Nephron (organoid): Measurements from ENCODE around the gene SERPINA9.
"Not testable (repeated sequence)": the region's sequence is repeated elsewhere in the genome, so short reads cannot be mapped to it uniquely, and the experiment has no call there.

Experiments used
- H3K27ac Mint-ChIP-seq, 3 experiments: 2 replicates each; pipeline ENCODE4 v1.8.0; 2020; ENCODE audit warnings: mixed read lengths in 3 of 3, mild to moderate bottlenecking in 2 of 3, moderate library complexity in 1 of 3
- H3K27me3 Mint-ChIP-seq: 2 replicates; pipeline ENCODE4 v1.8.0; 2021; ENCODE audit warnings: low read depth, mild to moderate bottlenecking, moderate library complexity, mixed read lengths
- H3K36me3 Mint-ChIP-seq: 2 replicates; pipeline ENCODE4 v1.8.0; 2020; ENCODE audit warnings: low read depth, mixed read lengths
- H3K4me1 Mint-ChIP-seq: 2 replicates; pipeline ENCODE4 v1.8.0; 2020; ENCODE audit warnings: mixed read lengths
- H3K4me3 Mint-ChIP-seq, 3 experiments: 2 replicates each; pipeline ENCODE4 v1.8.0; 2020; ENCODE audit warnings: mild to moderate bottlenecking in 3 of 3, mixed read lengths in 3 of 3, moderate library complexity in 2 of 3
- H3K9me3 Mint-ChIP-seq: 2 replicates; pipeline ENCODE4 v1.8.0; 2020; ENCODE audit warnings: mixed read lengths
- TF ChIP-seq, protein P1 (sequence below), 3 experiments: fragments of 200-600 bp; sonication (generic); IDR thresholded peaks; one replicate each; pipeline ENCODE4 v1.5.0; 2021; ENCODE audit warnings: antibody characterized with exemption in 3 of 3; ENCODE audit not compliant: unreplicated experiment in 3 of 3

SERPINA9 gene

DNA sequence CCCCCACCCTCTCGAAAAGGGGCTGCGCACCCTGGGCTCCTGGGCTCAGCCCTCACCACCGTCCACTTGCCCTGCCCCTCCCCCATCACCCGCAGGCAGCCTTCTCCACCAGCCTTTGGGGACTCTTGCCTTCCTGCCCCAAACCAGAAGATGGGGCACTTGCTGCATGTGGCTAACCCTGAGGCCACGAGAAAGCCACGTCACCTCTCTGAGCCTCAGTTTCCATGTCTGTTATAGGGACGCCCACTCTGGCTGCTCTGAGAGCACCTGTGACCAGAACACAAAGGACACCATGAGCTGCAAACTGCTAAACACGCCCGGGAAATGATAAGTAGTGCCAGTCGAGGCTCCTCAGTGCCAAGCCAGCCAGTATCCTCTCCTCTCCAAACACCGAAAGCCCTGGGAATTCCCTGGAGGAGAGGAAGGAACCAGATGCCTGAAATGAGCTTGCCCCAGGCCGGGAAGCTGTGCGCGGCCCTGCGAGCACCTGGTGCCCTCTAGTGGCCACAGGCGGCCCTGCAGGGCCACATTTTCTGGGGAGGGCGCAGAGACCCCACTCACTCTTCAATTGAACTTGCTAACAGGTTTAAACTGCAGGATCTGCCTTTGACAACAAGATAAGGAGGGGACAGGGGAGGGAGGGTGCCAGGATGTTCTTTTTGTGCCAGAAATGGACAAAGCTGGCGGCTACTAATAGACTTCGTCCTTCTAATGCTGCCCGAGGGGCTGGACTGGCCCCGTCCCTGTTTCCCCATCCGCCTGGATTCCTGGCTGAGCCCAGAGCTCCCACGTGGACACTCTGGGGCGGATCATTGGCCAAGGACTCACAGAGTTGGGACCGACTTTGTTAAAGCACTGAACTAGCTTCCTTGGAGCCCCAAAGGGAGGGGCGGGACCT, 10.2 kb upstream of the SERPINA9 start:
- TF ChIP-seq, protein P1, sequence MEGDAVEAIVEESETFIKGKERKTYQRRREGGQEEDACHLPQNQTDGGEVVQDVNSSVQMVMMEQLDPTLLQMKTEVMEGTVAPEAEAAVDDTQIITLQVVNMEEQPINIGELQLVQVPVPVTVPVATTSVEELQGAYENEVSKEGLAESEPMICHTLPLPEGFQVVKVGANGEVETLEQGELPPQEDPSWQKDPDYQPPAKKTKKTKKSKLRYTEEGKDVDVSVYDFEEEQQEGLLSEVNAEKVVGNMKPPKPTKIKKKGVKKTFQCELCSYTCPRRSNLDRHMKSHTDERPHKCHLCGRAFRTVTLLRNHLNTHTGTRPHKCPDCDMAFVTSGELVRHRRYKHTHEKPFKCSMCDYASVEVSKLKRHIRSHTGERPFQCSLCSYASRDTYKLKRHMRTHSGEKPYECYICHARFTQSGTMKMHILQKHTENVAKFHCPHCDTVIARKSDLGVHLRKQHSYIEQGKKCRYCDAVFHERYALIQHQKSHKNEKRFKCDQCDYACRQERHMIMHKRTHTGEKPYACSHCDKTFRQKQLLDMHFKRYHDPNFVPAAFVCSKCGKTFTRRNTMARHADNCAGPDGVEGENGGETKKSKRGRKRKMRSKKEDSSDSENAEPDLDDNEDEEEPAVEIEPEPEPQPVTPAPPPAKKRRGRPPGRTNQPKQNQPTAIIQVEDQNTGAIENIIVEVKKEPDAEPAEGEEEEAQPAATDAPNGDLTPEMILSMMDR (IDR thresholded peaks at IDR 0.05; ENCODE audit: unreplicated experiment in 3 of 3): peak; percentile 99 to 100 (median 100)
- Mint-ChIP-seq H3K4me3 (peak overlapping the region; percentile 47 to 58 (median 54)), H3K27me3 (peaks cover 35% of the 10 kb centered on the region), H3K36me3 (no peaks in the 10 kb centered on the region), H3K4me1 (peaks cover 5% of the 10 kb centered on the region), H3K9me3 (no peaks in the 10 kb centered on the region), H3K27ac (no peak overlapping the region)

DNA sequence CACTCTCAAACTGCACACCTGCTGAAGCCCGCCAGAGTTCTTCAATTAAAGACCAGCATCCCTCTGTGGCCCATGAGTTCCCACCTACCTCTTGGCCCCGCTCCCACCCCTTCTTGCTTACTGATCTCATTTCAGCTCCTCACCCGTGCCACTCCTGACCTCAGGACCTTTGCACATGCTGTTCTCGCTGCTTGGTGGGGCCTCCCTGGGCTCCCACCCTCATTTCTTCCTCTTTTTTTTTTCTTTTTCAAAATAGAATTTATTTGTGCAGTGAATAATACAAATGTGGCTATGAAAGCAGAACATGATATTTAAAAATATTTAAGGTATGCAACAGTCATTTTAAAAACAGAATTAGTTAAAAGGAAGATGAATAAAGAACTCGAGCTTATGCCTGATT, 8.5 kb upstream of the SERPINA9 start:
- H3K36me3 Mint-ChIP-seq: no peaks in the 10 kb centered on the region
- peaks cover 9% of the 10 kb centered on the region for H3K9me3 Mint-ChIP-seq
- H3K27me3 Mint-ChIP-seq: peaks cover 30% of the 10 kb centered on the region
- no peak overlapping the region for H3K4me3 Mint-ChIP-seq
- H3K27ac Mint-ChIP-seq: no peak overlapping the region
- TF ChIP-seq, protein P1 (IDR thresholded peaks at IDR 0.05; ENCODE audit: unreplicated experiment in 3 of 3): no peak
- H3K4me1 Mint-ChIP-seq: peaks cover 5% of the 10 kb centered on the region

DNA sequence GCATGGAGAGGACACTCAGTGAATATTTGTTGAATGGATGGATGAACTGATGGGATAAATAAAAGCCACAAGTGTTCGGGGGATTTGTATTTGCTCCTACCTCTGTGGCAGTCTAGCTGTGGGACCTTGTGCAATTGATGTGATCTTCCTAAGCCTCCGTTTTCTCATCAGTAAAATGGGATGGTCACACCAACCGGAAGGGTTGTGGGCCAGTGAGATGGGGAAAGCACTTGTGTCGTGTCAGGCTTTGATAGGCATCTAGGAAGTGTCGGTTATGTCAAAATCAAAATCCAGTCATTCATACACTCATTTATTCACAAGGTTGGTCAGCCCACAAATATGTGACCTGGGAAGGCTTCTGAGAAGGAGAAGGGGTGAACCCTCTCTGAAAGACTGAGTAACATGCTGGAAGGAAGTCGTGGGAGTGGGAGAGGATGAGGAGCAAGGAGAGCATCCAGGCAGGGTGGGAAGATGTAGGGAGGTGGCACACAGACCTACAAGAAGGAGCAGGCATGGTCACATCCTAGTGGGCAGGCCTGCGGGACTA, 7.8 kb upstream of the SERPINA9 start:
- no peak overlapping the region for H3K27ac Mint-ChIP-seq
- H3K27me3 Mint-ChIP-seq: peaks cover 30% of the 10 kb centered on the region
- TF ChIP-seq, protein P1 (IDR thresholded peaks at IDR 0.05; ENCODE audit: unreplicated experiment in 3 of 3): no peak

DNA sequence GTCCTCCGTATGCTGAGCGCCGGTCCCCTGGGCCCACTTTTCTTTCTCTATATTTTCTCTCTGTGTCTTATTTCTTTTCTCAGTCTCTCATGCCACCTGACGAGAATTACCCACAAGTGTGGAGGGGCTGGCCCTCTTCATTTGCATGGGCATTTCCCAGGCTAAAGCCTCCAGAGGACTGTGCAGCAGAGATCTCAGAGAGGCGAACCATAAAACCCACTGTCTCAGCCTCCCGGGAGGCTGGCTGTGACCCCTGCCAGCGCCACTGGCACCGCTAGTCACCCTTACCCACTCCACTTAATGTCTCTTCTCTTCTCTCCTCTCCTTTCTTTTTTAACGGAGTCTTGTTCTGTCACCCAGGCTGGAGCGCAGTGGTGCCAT, 7.1 kb upstream of the SERPINA9 start:
- Mint-ChIP-seq H3K9me3 (peaks cover 22% of the 10 kb centered on the region), H3K27me3 (peaks cover 30% of the 10 kb centered on the region), H3K4me1 (peaks cover 5% of the 10 kb centered on the region), H3K4me3 (no peak overlapping the region), H3K36me3 (no peaks in the 10 kb centered on the region), H3K27ac (no peak overlapping the region)
- TF ChIP-seq, protein P1 (IDR thresholded peaks at IDR 0.05; ENCODE audit: unreplicated experiment in 3 of 3): no peak

More for the DNA sequence above, 7.8 kb upstream of the SERPINA9 start:
- Mint-ChIP-seq H3K4me3 (no peak overlapping the region), H3K36me3 (no peaks in the 10 kb centered on the region), H3K9me3 (peaks cover 16% of the 10 kb centered on the region), H3K4me1 (peaks cover 5% of the 10 kb centered on the region)

DNA sequence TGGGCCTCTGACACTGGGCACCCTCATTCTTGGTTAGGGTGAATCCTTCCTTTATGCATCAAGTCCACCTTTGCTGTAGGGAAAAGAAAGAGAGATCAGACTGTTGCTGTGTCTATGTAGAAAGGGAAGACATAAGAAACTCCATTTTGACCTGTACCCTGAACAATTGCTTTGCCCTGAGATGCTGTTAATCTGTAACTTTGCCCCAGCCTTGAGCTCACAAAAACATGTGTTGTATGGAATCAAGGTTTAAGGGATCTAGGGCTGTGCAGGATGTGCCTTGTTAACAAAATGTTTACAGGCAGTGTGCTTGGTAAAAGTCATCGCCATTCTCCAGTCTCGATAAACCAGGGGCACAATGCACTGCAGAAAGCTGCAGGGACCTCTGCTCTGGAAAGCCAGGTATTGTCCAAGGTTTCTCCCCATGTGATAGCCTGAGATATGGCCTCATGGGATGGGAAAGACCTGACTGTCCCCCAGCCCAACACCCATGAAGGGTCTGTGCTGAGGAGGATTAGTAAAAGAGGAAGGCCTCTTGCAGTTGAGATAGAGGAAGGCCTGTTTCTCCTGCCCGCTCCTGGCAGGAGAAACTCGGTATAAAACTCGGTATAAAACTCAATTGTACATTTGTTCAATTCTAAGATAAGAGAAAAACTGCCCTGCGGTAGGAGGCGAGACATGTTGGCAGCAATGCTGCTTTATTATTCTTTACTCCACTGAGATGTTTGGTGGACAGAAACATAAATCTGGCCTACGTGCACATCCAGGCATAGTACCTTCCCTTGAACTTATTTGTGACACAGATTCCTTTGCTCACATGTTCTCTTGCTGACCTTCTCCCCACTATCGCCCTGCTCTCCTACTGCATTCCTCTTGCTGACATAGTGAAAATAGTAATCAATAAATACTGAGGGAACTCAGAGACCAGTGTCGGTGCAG, 6.4 kb upstream of the SERPINA9 start:
- Mint-ChIP-seq H3K27me3 (peaks cover 26% of the 10 kb centered on the region), H3K9me3 (peaks cover 26% of the 10 kb centered on the region)
- not testable (repeated sequence) for H3K4me3 Mint-ChIP-seq, H3K27ac Mint-ChIP-seq, H3K36me3 Mint-ChIP-seq, H3K4me1 Mint-ChIP-seq
